ENCODE measurements around the gene XPC.
"Not testable (repeated sequence)": the region's sequence is repeated elsewhere in the genome, so short reads cannot be mapped to it uniquely, and the experiment has no call there.

Gene XPC

GRCh38 chr3:14113965-14114635 lies 64.3 kb downstream of the XPC start:
- DNase-seq, result no peak

- no peak for DNase-seq
Measured at GRCh38 chr3:14110699-14111098, 67.7 kb downstream of the XPC start.

GRCh38 chr3:14109821-14110220 lies 68.6 kb downstream of the XPC start:
- DNase-seq, result not testable (repeated sequence)

- no peak for DNase-seq
Measured at GRCh38 chr3:14097616-14098391, 80.6 kb downstream of the XPC start.

- no peak for DNase-seq
Measured at GRCh38 chr3:14096742-14097141, 81.7 kb downstream of the XPC start.

Data from NCI-H146 (cell line).